GM08714 (cell line): ENCODE results near the gene FASN.

Source experiments
- H3K4me3 ChIP-seq: fragments of 200-500 bp; sonication (Bioruptor generic); 2 replicates; pipeline ENCODE4 v1.5.1; 2014; ENCODE audit warnings: mild to moderate bottlenecking, low read length, inconsistent platforms
- ZNF274 ChIP-seq: IDR thresholded peaks from 2 replicates; pipeline ENCODE4 v1.6.1; 2012; ENCODE audit warnings: mild to moderate bottlenecking, low read depth, low read length

The FASN gene

DNA sequence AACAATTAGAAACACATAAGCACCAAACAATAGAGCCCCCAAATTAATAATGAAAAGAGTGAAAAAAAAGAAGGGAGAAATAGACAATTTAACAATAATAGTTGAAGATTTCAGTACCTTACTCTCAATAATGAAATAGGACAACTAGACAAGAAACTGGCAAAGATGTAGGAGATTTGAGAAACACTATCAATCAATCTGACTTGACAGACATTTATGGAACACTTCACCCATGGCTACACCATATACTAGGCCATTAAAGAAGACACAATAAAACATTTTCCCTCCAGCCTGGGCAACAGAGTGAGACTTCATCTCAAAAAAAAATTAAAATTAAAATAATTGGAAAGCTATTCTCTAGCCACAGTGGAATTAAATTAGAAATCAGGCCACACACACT lies 27.4 kb downstream of the FASN start:
- no peak for TF ChIP-seq ZNF274
- no peak overlapping the region for H3K4me3 ChIP-seq

DNA sequence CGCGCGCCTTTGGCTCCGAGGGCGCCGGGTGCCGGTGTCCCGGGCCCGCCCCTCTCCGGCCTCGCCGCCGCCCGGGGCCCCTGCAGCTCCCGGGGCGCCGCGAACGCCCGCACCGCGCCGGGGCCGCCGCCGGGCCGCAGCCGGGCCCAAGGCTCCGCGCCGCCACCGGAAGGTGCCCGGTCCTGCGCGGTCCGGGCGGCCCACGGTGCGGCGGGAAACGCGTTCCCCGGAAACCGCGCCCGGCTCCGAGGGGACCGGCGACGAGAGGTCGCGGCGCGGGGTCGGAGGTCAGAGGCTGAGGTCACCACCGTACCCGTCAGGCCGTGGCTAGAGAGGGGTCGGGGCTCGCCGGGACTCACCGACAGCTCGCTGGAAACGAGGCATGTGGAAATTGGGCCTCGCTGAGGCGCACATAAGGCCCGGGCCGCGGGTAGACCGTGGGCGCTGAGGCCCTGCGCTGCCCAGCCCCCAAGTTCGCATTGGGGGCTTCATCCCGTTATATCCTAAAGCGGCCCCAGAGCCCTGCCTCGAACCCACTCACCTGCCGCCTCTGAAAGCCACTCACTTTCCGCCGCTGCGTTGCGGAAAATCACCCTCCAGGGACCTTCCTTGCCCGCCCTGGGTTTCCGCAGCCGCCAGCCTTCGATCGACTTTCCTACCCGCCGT lies 32.3 kb downstream of the FASN start, which contains the start of gene DUS1L:
DUS1L (minus strand) TSS at position 167 of the 666 bp plus-strand sequence. CDS start 745 bp downstream, outside the sequence.
- peak within 1 kb of the TSS; percentile 91 for H3K4me3 ChIP-seq
- no peak for TF ChIP-seq ZNF274

DNA sequence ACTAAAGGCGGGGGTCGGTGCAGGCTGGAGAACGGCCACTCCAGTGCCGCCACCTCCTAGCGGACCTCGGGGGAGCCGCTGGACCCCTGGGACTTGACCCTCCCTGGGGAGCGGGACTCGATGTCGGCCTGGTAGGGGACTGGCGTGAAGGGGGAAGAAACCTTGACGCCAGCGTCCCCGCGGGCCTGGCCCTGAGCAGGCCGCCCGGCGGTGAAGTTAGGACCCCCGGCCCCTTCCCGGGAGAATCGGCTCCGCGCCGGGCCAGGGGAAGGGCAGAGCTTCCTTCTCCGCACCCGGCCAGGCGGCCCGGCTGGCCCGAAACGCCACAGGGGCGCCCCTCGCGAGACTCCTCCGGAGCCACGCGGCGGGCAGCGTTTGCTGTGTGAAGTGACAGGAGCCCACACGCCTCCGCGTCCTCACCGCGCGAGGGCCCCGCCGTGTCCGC lies 32.8 kb downstream of the FASN start:
- H3K4me3 ChIP-seq: peak overlapping the region; percentile 91
- TF ChIP-seq ZNF274: no peak

DNA sequence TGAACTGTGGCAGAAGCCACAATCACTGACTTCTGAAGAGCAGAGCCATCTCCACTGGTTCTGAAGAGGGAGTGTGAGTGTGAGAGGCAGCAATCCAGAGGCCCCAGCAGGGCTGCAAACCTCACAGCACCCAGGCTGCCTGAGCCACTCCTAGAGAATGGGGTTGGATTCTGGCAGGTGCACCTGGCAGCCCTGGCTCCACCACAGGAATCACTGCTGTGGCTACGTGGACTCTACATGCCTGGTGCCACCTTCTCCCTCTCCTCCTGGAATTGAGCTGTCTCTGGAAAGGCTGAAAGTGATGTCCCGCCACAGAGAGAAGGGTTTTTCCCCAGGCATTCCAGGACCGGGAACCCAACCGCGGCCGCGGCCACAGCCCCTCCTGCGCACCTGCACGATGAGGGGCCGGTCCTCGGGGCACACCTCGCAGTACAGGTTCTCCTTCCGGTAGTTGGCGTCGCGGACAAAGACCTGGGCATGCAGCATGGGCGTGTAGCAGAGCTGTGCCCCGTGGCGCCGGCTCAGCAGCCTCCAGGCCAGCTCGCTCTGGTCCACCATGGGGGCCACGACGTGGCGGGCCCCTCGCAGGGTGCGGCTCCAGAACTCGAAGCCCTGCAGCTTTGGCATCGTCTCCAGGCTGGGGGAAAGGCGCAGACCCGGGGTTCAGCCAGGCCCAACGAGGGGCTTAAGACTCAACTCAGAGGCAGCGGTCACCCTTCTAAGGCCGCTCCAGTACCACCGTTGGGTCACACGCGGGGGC lies 33.4 kb downstream of the FASN start:
- H3K4me3 ChIP-seq: peak overlapping the region; percentile 91
- no peak for TF ChIP-seq ZNF274

DNA sequence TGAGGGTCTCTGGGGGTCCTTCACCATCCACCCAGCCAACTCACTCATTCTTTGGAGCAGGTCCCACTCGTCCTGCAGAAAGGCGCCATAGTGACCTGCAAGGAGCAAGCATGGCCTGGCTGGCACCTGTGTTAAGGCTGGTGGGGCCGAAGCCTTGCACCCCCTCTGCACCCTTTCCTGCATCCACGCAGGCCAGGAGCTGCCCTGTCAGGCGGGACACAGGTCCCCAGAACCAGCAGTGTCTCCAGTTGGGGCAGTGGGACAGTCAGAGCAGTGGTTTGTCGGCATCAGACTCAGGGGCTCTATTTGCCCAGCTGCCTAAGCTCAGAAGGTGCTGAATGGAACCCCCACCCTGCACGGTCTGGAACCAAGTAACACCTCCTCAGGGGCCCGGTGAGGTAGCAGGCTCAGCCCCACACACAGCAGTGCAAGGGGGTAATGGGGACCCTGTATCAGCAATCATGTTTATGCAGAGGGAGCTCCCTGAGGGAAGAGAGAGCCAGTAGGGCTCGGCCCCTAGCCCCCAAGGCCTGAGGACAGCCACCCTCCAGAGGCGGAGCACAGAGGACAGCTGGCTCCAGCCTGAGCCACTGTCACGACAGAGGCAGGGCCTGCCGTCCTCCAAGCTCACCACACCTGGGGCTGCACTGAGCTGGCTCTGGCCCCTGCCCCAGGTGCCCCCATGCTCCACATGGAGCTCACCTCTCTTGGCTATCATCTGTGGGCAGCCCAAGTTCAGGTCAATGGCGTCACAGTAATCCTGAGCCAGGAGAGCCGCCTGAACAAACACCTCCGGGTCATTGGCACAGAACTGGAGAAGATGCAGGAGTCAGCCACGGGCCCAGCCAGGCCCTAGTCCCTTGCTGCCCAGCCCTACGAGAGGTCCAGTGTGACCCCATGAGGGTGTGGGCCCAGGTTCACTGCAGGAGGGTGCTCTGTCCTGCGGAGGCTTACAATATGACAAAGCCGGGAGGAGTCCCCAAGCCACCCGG lies 34.3 kb downstream of the FASN start:
- TF ChIP-seq ZNF274: no peak
- no peak overlapping the region; the same call in 1 of the 2 replicates for H3K4me3 ChIP-seq

DNA sequence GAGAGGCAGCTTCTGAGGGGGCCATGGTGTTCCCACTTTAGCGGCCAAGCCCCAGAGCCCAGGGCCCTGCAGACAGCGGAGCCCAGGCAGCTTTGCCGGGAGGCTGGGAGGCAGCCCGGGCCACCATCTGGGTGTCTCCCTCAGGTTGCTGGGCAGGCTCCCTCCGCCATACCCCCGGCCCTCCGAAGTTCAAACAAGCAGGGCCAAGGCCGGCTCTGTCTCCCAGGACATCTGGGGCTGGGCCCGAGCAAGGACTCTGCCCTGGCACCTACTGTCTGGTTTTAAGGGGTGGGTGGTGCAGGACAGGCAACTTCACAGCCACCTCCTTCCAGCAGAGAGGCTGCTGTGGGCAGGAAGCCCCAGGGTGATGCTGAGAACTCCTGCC lies 35.1 kb downstream of the FASN start:
- no peak overlapping the region for H3K4me3 ChIP-seq
- no peak for TF ChIP-seq ZNF274

DNA sequence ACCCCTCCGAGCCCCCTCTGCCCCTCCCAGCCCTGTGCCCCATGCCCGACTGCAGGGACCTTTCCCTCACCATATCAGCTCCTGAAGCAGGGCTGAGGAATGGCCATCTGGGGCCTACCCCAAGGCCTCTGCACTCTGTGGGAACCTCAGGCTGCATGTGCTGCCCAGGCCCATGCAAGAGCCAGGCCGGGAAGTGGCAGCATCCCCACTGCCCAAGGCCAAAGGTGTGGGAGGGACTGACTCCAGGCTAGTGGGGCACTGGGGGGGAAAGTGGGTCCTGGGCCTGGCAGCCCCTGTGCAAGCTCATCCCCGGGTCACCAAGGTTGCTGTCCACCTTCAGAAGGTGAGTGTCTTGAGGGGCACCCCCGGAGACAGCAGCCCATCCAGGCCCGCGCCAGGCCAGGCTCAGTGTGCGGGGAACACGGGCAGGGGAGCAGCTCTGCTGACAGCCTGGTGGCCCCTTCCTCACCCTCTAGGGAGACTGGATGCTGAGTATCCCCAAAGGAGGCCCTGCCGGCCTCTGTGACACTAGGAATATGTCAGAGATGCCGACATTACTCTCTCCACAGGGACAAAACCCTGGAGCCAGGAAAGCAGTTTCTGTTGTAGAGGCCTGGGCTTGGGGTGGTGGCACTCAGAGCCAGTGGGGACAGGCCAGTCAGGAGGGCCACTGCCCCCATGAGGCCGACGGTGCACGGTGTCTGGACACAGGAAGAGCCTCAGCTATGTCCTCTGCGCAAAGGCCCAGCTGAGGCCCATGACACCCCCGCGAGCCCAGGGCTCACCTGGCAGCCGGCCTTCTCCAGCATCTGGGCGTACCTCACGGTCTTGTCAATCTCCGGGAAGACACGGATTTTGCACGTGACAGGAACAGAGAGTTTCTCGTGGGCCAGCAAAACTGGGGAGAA lies 35.7 kb downstream of the FASN start:
- no peak for TF ChIP-seq ZNF274
- no peak overlapping the region for H3K4me3 ChIP-seq

DNA sequence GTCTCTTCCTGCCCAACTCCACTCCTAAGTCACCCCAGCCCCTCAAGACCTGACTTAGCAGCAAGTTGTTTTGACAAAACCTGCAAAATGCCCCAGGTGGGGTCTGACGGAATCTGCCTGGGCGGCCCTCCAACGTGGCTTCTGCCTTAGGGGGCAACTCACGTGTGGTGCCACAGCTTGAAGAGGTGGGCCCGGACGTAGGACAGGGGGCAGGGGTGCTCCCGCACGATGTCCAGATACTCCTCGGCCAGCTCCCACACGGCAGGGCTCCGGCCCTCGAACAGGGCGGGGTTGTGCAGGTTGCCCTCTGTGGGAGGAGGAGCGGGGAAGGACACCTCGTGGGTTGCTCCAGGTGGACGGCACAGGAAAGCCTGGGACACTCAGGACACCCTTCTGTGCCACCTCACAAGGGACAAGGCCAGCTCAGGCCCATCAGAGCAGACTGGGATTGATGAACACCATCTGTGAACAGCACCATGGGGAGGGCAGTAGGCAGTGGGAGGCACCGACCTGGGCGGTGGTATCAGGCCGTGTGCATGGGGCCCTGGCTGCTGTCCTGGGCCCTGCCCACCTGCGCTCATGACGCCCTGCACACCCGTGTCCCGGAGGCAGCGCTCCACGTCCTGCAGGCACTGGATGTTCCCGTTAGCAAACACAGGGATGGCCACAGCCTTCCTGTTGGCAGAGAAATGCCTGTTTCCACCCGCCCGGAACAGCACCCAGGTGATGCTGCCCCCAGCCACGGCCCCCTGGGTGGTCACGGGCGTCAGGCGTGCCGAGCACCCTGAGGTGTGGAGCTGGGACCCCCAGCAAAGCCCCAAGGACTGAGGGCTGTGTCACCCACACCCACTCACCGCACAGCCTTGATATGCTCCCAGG lies 36.8 kb downstream of the FASN start:
- no peak overlapping the region for H3K4me3 ChIP-seq
- TF ChIP-seq ZNF274: no peak

DNA sequence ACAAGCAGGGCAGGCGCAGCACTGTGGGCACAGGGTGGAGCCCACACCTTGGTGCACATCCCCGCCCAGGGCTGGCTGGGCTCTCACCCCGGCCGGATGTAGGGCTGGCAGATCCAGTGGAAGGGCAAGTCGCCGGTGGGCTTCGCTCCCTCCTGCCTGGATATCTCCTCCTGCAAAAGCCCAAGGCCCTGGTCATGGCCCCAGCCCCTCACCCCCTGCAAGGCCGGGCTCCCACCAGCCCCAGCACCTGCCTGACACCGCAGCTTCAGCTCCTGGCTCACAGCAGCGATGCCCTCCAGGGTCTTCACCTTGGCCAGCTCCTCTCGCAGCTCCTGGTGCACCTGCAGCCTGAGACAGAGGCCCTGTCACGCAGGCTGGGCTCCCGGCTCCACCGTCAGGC lies 37.4 kb downstream of the FASN start:
- no peak overlapping the region for H3K4me3 ChIP-seq
- no peak for TF ChIP-seq ZNF274

DNA sequence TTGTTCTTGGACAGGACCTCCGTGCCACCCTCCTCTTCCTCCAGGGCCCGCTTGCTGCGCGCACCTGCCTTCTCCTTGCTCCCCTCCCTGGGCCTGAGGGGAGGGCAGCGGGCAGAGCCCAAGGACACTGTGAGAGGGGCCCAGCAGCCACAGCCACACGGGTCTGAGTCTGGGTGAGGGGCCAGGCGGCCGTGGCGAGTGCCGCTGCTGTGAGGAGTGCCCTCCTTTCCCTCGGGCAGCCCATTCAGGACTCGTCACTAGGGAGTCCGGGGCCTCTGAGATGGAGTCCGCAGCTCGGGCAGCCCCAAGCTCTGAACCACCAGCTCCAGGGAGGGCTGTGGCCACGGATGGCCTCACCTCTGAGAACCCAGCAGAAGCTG lies 38.0 kb downstream of the FASN start:
- TF ChIP-seq ZNF274: no peak
- H3K4me3 ChIP-seq: no peak overlapping the region

DNA sequence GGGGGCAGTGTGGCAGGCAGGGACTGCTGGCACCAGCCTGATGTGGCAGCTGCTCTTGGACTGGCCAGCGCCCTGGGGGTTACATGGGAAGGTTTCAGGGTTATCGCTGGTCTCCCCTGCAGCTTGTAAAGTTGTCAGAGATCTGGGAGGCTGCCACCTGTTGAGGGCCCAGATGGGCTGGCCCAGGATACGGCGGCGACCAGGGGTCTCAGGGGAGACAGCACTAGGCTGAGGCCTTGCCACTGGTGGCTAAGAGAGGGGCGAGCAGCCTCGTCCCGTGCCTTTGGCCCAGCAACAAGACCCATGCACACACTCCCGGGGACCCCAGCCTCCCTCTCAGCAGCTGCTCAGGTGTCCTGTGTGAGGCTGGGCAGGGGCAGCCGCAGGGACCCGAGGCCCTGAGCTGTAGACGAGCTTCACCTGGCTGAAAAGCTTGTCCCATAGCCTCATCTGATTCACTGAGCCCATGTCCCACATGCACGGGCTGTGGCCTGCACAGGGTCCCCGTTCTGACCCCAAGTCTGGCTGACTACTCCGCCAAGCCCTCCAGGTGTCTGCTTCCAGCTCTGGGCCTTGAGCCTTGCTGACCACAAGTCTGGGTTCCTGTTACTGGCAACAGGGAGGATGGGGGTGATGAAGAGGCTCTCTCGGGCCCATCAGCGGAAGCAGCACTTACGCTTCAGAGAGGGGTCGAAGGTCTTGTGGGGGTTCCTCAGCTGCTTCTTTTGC lies 38.6 kb downstream of the FASN start:
- no peak for TF ChIP-seq ZNF274
- H3K4me3 ChIP-seq: no peak overlapping the region

DNA sequence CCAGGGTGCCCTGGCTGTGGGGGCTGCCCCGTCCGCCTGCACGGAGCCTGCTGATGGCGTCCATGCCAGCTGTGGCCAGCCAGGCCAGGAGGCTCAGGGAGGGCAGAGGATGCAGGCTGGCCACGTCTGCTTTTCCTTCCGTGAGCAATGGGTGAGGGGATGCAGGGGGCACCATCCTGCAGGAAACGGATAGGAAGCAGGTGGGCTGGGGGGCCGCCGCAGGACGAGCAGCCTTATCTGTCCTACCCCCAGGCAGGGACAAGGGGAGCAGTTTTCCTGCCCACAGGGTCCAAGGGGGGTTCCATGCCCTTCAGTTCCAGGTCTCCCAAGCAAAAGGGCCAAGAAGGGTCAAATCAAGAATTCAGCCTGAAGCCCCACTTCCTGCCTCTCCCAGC lies 39.2 kb downstream of the FASN start:
- no peak overlapping the region for H3K4me3 ChIP-seq
- TF ChIP-seq ZNF274: no peak
